ENCODE measurements around the gene DENND1A.

DENND1A gene

DNA sequence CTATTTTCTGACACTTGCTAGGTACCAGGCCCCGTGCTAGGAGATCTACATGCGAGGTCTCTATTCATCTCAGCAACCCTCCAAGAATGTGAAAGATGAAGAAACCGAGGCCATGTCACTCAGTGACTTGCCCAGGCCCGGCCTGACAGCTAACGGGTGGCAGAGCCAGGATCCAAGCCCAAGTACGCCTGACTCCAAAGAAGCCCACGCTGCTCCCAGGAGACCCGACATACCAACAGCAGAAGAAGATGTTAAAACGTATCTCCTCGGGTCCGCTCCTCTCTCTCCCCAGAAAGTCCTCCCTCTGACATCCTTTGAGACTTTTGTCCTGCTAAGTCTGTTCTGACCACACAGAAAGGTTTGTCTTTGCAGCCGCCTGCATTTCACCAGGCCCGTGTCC lies 508.7 kb downstream of the DENND1A start:
- no peak for DNase-seq (ENCODE audit: low read depth)
- H3K4me3 ChIP-seq (ENCODE audit: low read length): no peak overlapping the region
- TF ChIP-seq, protein P1, sequence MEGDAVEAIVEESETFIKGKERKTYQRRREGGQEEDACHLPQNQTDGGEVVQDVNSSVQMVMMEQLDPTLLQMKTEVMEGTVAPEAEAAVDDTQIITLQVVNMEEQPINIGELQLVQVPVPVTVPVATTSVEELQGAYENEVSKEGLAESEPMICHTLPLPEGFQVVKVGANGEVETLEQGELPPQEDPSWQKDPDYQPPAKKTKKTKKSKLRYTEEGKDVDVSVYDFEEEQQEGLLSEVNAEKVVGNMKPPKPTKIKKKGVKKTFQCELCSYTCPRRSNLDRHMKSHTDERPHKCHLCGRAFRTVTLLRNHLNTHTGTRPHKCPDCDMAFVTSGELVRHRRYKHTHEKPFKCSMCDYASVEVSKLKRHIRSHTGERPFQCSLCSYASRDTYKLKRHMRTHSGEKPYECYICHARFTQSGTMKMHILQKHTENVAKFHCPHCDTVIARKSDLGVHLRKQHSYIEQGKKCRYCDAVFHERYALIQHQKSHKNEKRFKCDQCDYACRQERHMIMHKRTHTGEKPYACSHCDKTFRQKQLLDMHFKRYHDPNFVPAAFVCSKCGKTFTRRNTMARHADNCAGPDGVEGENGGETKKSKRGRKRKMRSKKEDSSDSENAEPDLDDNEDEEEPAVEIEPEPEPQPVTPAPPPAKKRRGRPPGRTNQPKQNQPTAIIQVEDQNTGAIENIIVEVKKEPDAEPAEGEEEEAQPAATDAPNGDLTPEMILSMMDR (IDR thresholded peaks at IDR 0.05; ENCODE audit: insufficient read depth, low read depth, low read length, missing control alignments): no peak

DNA sequence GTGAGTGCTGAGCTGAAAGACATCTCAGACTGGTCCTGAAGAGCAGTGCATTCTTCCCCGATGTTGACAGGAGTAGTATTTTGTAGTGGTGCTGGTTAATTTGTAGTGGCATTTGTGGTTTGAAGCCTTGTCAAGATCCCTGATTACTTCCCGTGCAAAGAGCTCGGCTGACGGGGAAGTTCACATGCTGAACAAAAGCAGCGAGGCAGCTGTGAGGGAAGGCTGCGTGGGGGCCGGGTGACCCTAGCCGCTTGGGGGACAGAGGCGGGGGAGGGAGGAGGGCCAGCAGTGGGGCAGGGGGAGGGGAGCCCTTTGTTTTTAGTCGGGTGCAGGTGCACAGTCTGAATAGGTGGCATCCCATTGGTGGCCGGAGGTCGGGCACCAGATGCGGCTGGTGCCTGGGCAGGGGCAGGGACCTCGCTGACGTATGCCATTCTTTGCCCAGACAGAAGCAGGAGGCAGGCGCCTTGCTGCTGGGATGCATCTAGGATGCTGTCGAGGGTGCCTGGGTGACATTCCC lies 509.3 kb downstream of the DENND1A start:
- TF ChIP-seq, protein P1 (IDR thresholded peaks at IDR 0.05; ENCODE audit: insufficient read depth, low read depth, low read length, missing control alignments): no peak
- no peak overlapping the region for H3K4me3 ChIP-seq (ENCODE audit: low read length)
- DNase-seq (ENCODE audit: low read depth): no peak

DNA sequence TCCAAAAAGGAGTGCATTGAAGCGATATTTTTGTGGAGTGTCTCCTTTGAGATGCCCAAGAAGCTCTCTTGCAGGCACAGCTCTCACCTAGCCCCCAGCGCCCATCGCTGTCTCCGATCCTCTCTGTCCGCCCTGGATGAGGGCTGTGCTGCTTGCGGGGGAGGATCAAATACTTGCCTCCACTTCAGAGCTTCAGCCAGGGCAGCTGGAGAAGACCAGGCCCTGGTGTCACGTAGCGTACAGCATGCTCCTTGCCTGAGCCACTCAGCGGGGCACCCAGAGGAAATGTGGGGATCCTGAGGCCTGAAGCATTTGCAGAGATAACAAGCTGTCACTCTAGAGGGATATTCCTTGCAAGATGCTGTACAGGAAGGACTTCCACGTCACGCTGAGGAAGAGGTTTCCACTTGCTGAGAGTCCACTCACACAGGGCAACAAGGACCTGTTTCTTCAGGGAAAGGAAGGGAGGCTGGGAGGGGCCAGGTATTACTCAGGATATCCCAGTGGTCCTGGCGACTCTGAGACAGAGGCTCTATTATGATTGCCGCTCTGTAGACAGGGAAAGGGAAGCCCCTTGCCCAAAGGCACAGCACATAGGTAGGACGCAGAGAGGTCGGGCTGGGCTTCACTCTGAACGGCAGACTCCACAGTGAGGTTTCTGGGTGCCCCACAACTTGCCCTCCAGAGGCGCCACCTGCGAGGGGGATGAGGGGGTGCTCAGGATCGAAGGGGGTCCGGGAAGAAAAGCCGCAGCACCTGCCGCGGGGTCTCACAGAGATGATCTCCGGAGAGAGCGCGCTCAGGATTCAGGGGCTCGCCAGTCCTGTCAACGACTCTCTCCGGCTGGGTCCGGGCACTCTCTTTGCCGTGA lies 510.0 kb downstream of the DENND1A start:
- TF ChIP-seq, protein P1 (IDR thresholded peaks at IDR 0.05; ENCODE audit: insufficient read depth, low read depth, low read length, missing control alignments): no peak
- no peak overlapping the region for H3K4me3 ChIP-seq (ENCODE audit: low read length)
- no peak for DNase-seq (ENCODE audit: low read depth)

DNA sequence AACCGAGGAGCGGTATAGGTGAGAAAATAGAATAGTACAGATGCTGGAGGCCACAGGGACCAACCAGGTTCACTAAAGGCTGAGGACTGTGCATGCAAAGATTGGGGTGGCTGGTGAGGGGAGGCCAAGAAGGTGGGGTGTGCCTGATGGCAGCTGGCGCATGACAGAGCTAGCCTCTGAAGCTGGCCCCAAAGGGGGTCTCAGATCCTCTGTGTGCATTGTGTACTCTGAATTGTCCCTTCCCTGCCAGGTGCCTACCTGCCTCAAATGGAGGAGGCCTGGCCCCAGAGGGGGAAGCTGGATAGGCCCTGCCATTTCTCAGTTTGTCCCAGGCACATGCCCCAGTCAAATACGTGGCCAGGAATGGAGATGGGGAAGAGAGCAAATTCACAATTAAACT lies 510.8 kb downstream of the DENND1A start:
- DNase-seq (ENCODE audit: low read depth): no peak
- TF ChIP-seq, protein P1 (IDR thresholded peaks at IDR 0.05; ENCODE audit: insufficient read depth, low read depth, low read length, missing control alignments): no peak
- no peak overlapping the region for H3K4me3 ChIP-seq (ENCODE audit: low read length)

DNA sequence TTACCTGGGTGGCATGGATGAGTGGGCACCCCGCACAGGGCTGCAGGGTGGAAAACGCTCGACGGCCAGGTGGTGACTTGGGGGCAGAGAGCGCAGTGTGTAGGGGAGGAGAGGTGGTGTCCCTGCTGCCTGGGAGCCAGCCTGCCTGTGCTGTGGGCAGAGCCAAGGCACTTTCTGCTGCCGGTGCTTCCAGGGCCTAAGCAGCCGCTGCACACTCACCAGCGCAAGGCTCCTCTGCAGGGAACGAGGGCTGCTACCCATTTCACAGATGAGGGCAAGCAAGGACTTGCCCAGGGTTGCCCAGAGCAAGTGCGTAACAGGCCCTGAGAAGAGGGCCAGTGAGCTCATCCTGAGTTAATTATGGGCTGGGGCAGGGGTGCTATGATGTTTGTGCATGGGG lies 511.4 kb downstream of the DENND1A start:
- TF ChIP-seq, protein P1 (IDR thresholded peaks at IDR 0.05; ENCODE audit: insufficient read depth, low read depth, low read length, missing control alignments): no peak
- no peak overlapping the region for H3K4me3 ChIP-seq (ENCODE audit: low read length)
- DNase-seq (ENCODE audit: low read depth): no peak

DNA sequence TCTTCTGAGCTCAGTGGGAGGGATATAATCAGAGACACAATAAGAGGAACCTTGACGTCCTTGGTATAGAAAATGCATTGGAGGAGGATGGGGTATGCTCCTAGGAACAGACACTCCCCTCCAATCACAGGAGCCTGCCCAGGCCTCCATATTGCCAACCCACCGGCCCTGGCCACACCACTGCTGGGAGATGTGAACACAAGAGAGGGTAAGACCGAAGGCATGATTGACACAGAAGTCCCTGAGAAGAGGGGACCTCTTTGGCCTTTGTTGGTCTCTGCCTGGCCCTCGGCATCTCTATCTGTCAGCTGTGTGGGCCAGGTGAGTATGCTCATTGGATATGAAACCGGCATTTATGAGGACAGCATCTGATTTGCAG lies 511.9 kb downstream of the DENND1A start:
- TF ChIP-seq, protein P1 (IDR thresholded peaks at IDR 0.05; ENCODE audit: insufficient read depth, low read depth, low read length, missing control alignments): no peak
- no peak for DNase-seq (ENCODE audit: low read depth)
- no peak overlapping the region for H3K4me3 ChIP-seq (ENCODE audit: low read length)
